Astrocyte (in vitro differentiated cells and primary cell): ENCODE results near the gene MROH2A.

Source experiments
- EZH2 ChIP-seq: IDR thresholded peaks from 2 replicates; pipeline ENCODE4 v1.6.1; 2012; ENCODE audit warnings: mild to moderate bottlenecking, low read length, inconsistent platforms; ENCODE audit not compliant: insufficient read depth
- TF ChIP-seq, protein P1 (sequence below): IDR thresholded peaks from 2 replicates; pipeline ENCODE4 v1.5.1; 2011; ENCODE audit warnings: low read depth, mild to moderate bottlenecking, inconsistent platforms, low read length, moderate library complexity; ENCODE audit not compliant: insufficient read depth

DNA sequence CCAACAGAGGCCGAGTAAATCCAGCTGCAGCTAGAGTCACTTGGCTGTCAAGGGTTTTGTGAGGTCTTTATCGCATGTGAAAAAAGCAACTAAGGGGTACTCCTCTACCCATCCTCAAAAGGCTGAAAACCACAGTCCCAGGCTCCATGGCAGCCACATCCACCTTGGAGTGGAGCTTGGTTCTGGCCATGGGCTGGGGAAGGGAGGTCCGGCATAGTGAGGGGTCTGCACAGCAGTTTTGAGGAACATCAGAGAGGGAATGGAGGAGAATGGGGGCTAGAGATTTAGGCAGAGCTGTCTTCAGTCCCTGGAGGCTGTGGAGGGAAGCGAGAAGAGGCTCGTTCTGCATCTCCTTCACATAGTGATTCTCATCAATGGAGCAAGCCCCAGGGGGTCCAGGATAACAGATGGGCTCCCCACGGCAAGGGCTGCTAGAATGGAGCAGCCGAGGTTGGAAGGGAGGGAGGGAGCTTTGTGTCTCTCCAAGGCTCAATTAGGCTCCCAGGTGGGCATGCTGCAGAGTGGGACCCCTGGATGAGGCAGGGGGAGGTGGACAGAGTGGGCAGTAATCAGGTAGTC lies 21.0 kb downstream of the MROH2A start:
- TF ChIP-seq EZH2: no peak
- TF ChIP-seq, protein P1, sequence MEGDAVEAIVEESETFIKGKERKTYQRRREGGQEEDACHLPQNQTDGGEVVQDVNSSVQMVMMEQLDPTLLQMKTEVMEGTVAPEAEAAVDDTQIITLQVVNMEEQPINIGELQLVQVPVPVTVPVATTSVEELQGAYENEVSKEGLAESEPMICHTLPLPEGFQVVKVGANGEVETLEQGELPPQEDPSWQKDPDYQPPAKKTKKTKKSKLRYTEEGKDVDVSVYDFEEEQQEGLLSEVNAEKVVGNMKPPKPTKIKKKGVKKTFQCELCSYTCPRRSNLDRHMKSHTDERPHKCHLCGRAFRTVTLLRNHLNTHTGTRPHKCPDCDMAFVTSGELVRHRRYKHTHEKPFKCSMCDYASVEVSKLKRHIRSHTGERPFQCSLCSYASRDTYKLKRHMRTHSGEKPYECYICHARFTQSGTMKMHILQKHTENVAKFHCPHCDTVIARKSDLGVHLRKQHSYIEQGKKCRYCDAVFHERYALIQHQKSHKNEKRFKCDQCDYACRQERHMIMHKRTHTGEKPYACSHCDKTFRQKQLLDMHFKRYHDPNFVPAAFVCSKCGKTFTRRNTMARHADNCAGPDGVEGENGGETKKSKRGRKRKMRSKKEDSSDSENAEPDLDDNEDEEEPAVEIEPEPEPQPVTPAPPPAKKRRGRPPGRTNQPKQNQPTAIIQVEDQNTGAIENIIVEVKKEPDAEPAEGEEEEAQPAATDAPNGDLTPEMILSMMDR: no peak
